AG10803 (cell line): ENCODE data around the gene ESPN.
"Not testable (repeated sequence)": the region's sequence is repeated elsewhere in the genome, so short reads cannot be mapped to it uniquely, and the experiment has no call there.

ENCODE experiments used
- DNase-seq: peaks from one replicate; pipeline ENCODE4 v3.0.0; 2010; ENCODE audit warnings: low read depth
- H3K4me3 ChIP-seq: 2 replicates; pipeline ENCODE4 v1.5.1; 2011; ENCODE audit warnings: mild to moderate bottlenecking, low read length, control low read depth
- TF ChIP-seq, protein P1 (sequence below): conservative IDR thresholded peaks from 2 replicates; pipeline ENCODE4 v1.5.1; 2011; ENCODE audit warnings: mild to moderate bottlenecking, low read length, control low read depth, inconsistent platforms

Gene ESPN

DNA sequence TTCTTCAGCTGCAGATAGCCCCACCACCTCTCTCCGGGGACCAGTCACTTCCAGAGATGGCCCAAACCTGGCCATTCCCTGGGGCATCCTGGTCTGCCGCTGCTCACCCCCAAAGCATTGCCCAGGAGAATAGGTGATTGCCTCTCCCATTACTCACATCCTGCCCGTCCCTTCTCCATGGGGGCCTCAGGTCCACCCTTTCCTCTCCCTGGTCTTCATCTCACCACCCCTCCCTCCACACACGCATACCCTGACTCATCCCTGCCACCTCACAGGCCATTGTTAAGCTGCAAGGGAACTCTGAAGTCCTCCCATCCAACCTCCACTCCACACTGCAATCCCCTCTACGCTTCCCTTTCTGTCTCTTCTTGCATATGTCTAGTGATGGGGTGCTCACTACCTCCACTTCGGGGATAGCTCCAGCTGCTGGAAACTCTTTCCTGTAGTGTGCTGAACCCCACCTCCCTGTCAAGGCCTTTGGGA is 66.9 kb downstream of the ESPN start, which contains the start of gene PLEKHG5:
TSS of gene PLEKHG5 (minus strand) at position 188 of the 483 bp plus-strand sequence. CDS start 14,096 bp downstream, outside the sequence.
- TF ChIP-seq, protein P1, sequence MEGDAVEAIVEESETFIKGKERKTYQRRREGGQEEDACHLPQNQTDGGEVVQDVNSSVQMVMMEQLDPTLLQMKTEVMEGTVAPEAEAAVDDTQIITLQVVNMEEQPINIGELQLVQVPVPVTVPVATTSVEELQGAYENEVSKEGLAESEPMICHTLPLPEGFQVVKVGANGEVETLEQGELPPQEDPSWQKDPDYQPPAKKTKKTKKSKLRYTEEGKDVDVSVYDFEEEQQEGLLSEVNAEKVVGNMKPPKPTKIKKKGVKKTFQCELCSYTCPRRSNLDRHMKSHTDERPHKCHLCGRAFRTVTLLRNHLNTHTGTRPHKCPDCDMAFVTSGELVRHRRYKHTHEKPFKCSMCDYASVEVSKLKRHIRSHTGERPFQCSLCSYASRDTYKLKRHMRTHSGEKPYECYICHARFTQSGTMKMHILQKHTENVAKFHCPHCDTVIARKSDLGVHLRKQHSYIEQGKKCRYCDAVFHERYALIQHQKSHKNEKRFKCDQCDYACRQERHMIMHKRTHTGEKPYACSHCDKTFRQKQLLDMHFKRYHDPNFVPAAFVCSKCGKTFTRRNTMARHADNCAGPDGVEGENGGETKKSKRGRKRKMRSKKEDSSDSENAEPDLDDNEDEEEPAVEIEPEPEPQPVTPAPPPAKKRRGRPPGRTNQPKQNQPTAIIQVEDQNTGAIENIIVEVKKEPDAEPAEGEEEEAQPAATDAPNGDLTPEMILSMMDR = no peak
- H3K4me3 ChIP-seq = peak within 1 kb of the TSS; percentile 82
- peak; percentile 45 for DNase-seq

DNA sequence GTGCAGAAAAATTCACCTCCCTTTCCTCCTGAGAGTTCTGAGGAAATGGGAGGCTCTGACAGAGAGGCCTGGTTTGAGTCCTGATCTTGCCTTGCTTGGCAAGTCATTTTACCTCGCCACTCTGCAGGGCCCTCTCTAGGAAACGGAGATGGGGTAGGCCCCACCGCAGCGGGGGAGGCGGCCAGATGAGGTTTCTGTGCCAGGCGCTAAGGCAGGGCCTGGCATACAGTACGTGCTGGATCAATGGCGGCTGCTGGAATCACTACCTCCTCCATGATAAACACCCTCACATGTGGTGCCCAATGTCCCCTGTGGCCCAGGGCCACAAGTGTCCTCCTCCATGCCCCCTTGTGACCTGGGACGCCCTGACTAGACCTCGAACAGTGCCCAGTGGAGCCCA is 67.4 kb downstream of the ESPN start:
- no peak overlapping the region for H3K4me3 ChIP-seq
- TF ChIP-seq, protein P1 = no peak

DNA sequence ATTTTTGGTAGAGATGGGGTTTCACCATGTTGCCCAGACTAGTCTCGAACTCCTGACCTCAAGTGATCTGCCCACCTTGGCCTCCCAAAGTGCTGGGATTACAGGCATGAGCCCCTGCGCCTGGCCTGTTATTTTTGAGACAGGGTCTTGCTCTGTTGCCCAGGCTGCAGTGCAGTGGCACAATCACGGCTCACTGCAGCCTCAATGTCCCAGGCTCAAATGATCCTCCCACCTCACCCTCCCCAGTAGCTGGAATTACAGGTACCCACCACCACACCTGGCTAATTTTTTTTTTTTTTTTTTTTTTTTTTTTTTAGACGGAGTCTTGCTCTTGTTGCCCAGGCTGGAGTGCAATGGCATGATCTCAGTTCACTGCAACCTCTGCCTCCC is 69.3 kb downstream of the ESPN start:
- not testable (repeated sequence) for H3K4me3 ChIP-seq, DNase-seq

More for the DNA sequence above, 67.4 kb downstream of the ESPN start:
- no peak for DNase-seq

DNA sequence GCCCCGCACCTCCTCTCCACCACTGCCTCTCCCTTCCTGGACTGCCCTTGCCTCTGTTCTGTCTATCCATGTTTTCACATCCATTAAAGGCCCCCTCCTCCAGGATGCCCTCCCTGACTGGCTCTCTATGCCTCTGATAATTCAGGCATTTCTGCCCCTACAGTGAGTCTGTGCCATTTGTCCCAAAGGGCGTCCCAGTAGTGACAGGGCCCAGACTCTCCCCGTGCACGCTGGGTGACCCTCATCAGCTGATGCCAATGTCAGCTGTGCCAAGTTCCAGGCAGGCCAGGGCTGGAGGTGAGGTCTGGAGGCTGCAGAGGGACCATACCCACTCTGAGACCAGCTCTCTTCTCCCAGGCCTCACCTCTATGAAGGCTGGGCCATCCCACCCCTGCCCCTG is 70.1 kb downstream of the ESPN start:
- H3K4me3 ChIP-seq = no peak overlapping the region
- no peak for DNase-seq

DNA sequence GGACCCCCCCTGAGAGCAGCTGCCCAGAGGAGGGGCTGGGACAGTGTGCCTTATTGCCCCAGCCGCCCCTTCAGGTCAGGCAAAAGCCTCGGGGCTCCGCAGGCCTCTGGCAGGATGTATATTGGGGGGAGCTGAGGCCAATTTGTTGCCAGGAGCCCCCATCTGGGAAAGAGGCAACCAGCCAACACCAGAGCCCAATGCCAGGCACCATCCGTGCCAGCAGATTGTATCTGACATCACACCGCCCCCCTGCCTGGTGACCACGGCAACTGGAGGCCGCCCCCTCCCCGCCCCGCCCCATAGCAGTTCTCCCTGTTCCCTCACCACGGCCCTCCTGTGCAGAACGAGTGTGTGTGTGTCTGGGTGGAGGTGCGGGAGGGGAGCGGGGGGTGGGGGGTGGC is 70.5 kb downstream of the ESPN start:
- no peak for DNase-seq
- H3K4me3 ChIP-seq = no peak overlapping the region
- TF ChIP-seq, protein P1 = no peak

More for the DNA sequence above, 70.1 kb downstream of the ESPN start:
- TF ChIP-seq, protein P1 = no peak

DNA sequence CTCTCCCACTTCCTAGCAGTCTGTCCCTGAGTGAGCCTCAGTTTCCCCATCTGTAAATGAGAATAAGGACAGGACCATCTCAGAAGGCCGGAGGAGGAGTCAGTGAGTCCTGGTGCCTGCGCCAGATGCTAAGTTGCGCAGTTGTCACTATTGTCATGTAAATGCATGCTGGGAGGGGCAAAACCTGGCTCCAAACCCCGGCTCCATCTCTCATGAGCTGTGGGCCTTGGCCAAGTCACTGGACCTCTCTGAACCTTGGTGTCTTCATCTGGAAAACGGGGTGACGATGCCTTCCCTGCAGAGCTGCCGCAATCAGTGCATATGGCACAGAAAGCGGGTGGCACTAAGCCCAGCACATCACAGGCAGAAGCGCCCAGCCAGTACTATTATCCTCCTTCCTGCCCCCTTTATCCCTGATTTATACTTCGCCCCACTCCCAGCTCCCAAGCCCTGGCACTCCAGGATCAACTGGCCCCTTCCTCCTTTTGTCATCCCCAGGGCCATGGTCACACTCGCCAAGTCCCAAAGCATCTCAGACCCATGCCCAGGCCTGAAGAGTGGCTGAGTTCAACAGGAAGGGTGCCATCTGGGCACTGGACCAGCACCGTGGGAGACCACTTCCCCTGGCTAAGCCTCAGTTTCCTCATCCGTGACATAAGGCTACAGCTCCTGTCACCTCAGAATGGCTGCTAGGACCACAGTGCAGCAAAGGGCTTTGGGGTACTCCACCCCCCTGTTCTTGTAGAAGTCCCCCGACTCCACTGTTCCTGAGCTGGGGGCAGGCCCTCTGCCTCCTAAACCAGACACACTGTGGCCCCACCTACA is 71.2 kb downstream of the ESPN start:
- no peak for DNase-seq
- H3K4me3 ChIP-seq = peak overlapping the region; percentile 65
- TF ChIP-seq, protein P1 = no peak

DNA sequence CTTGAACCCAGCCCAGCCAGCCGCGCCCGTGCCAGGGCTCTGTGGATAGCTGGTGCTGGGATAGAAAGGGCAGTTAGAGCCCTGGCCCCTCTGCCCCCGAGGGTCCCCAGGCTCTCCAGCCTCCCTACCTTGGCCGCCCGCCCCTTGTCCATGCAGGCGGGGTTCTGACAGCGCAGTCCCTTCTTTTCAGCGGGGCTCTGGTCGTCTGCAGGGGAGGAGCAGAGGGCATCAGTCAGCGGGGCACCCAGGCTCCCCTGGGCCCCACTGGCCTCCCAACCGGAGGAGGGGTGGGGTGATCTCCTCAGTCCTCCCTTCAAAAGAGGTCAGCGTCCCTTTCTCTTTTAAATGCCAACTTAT is 71.8 kb downstream of the ESPN start:
- DNase-seq = no peak
- peak overlapping the region; percentile 65 for H3K4me3 ChIP-seq
- TF ChIP-seq, protein P1 = no peak
